Measurements from ENCODE around the gene CDK6. TPM values are rescaled to one million over a fixed set of nuclear protein-coding genes. Genes with fewer than 3 reads are reported as not detected.

The CDK6 gene
- total and polyA plus RNA-seq, 10 of the 15 experiments (the other 5 are each of a cell fraction or from before 2014, with no cell fraction given): 8.0 to 118 (median 45.8) TPM

GRCh38 chr7:92682903-92683539, 153.4 kb downstream of the CDK6 start:
- in situ Hi-C loops (cut with MboI): no loop called here
- 34% methylated on average over 3 of the region's 3 CpGs for WGBS (ENCODE audit: insufficient coverage, insufficient replicate concordance, low lambda C conversion rate, missing lambda C conversion rate)
- no TSS peak for BruUV-seq (replicated peaks)
- ChIA-PET CTCF (no interaction called here), SMC1A (ENCODE audit: uncharacterized antibody, unreplicated experiment) (no interaction called here), POLR2A (interaction anchor here (0.7 kb wide), 1 partner anchor 62 kb away, joined by 4 read pairs; no protein-coding TSS in a partner anchor), RAD21 (ENCODE audit: unreplicated experiment) (interaction anchor here (1.2 kb wide), 1 partner anchor 304 kb away, joined by 3 read pairs; no protein-coding TSS in a partner anchor)
- H3K4me1 ChIP-seq (ENCODE audit: control insufficient read depth, insufficient read depth, low read length): no peaks in the 10 kb centered on the region
- no peaks in the 10 kb centered on the region; the same call in 2 of the 3 replicates for H3K9me3 ChIP-seq (replicated peaks; ENCODE audit: control insufficient read depth, insufficient read depth, low read length)
- no peak overlapping the region for H3K9ac ChIP-seq (ENCODE audit: control insufficient read depth, insufficient read depth, low read length)
- H3K27me3 ChIP-seq (replicated peaks in 1 of 2; ENCODE audit: control insufficient read depth in 2 of 2, insufficient read depth in 2 of 2, low read length in 1 of 2): no peaks in the 10 kb centered on the region
- H3K4me2 ChIP-seq (ENCODE audit: control insufficient read depth, insufficient read depth): no peak overlapping the region
- H3K4me3 ChIP-seq: no peak overlapping the region
- H3K36me3 ChIP-seq (ENCODE audit: control insufficient read depth in 2 of 2, insufficient read depth in 2 of 2, low read length in 1 of 2): 0 out of 4 replicates have a peak, but pooled peaks cover 0 to 2% of the 10 kb centered on the region in 2 experiments
- DNase-seq (ENCODE audit: low read depth, low spot score) (no peak), ATAC-seq (no peak), FAIRE-seq (no peak)
- TF ChIP-seq RELA (IDR thresholded peaks at IDR 0.05; ENCODE audit: borderline replicate concordance, partially characterized antibody) (no peak), CHD2 (IDR thresholded peaks at IDR 0.05; ENCODE audit: borderline replicate concordance, low read depth, low read length) (no peak), CREB1 (IDR thresholded peaks at IDR 0.05; ENCODE audit: low read depth) (no peak), BHLHE40 (IDR thresholded peaks at IDR 0.05; ENCODE audit: borderline replicate concordance in 1 of 2, low read depth in 2 of 2, low read length in 1 of 2) (no peak), ZSCAN29 (IDR thresholded peaks at IDR 0.05) (no peak), DPF2 (IDR thresholded peaks at IDR 0.05) (no peak), BACH1 (IDR thresholded peaks at IDR 0.05; ENCODE audit: borderline replicate concordance) (no peak), PML (IDR thresholded peaks at IDR 0.05; ENCODE audit: low read length) (no peak), ZBTB40 (IDR thresholded peaks at IDR 0.05; ENCODE audit: borderline replicate concordance) (no peak), SIX5 (IDR thresholded peaks at IDR 0.05; ENCODE audit: low read depth, low read length, severe bottlenecking) (no peak), EP300 (IDR thresholded peaks at IDR 0.05; ENCODE audit: borderline replicate concordance in 1 of 2, control insufficient read depth in 1 of 2, low read depth in 2 of 2, low read length in 2 of 2) (no peak), HDAC6 (IDR thresholded peaks at IDR 0.05; ENCODE audit: unreplicated experiment) (no peak), RUNX3 (IDR thresholded peaks at IDR 0.05; ENCODE audit: low read length) (no peak), SMARCA5 (IDR thresholded peaks at IDR 0.05) (no peak), MYC (IDR thresholded peaks at IDR 0.05; ENCODE audit: insufficient read depth, insufficient read length, insufficient replicate concordance, low read length, severe bottlenecking) (no peak), MEF2B (IDR thresholded peaks at IDR 0.05; ENCODE audit: partially characterized antibody, poor library complexity, severe bottlenecking) (no peak), CTCF (IDR thresholded peaks at IDR 0.05 in 2 of 3, conservative IDR thresholded peaks at IDR 0.05 in 1 of 3; ENCODE audit: control insufficient read depth in 2 of 3, extremely low read depth in 1 of 3, insufficient read depth in 1 of 3, low read depth in 3 of 3, low read length in 3 of 3) (no peak), TBL1XR1 (IDR thresholded peaks at IDR 0.05; ENCODE audit: low read depth, low read length) (no peak)
- no peak overlapping the region for H3K27ac ChIP-seq (ENCODE audit: control insufficient read depth, insufficient read depth)
- H3K79me2 ChIP-seq (ENCODE audit: control insufficient read depth, insufficient read depth, low read length): no peaks in the 10 kb centered on the region; the same call in 1 of the 2 replicates
- H2AFZ ChIP-seq (ENCODE audit: control insufficient read depth, low read depth, low read length): no peak overlapping the region
- no peaks in the 10 kb centered on the region for H4K20me1 ChIP-seq (ENCODE audit: control insufficient read depth, insufficient read depth)
- intact Hi-C loops (cut with micrococcal nuclease; ENCODE audit: unreplicated experiment): no loop called here

Measured in GM12878 (cell line).